GM21447 (cell line): ENCODE data around the gene SH2D6.
"Not testable (repeated sequence)": the region's sequence is repeated elsewhere in the genome, so short reads cannot be mapped to it uniquely, and the experiment has no call there.

Experiments used
- ATAC-seq: cut with Tn5 transposase; IDR thresholded peaks from one replicate; pipeline ENCODE4 v1.9.1; 2021; ENCODE audit not compliant: unreplicated experiment

Gene SH2D6

GRCh38 chr2:85439025-85439472, 20.5 kb downstream of the SH2D6 start:
- ATAC-seq = no peak

- ATAC-seq = not testable (repeated sequence)
These were observed 21.1 kb downstream of the SH2D6 start for GRCh38 chr2:85439569-85439968.

- no peak for ATAC-seq
These were observed 21.5 kb downstream of the SH2D6 start for GRCh38 chr2:85439986-85440385.

GRCh38 chr2:85440729-85441128, 22.2 kb downstream of the SH2D6 start:
- ATAC-seq = no peak

GRCh38 chr2:85441864-85442263, 23.4 kb downstream of the SH2D6 start:
- ATAC-seq = no peak

GRCh38 chr2:85444629-85445172, 26.2 kb downstream of the SH2D6 start:
- no peak for ATAC-seq

- no peak for ATAC-seq
These were observed 27.1 kb downstream of the SH2D6 start for GRCh38 chr2:85445316-85446295.

GRCh38 chr2:85446296-85447221, 28.0 kb downstream of the SH2D6 start:
- no peak for ATAC-seq

- ATAC-seq = no peak
These were observed 28.7 kb downstream of the SH2D6 start for GRCh38 chr2:85447222-85447585.

- no peak for ATAC-seq
These were observed 30.1 kb downstream of the SH2D6 start for GRCh38 chr2:85448461-85449213.

GRCh38 chr2:85449214-85449588, 30.7 kb downstream of the SH2D6 start:
- ATAC-seq = no peak

GRCh38 chr2:85452237-85452636, 33.7 kb downstream of the SH2D6 start:
- no peak for ATAC-seq

GRCh38 chr2:85453571-85453970, 35.1 kb downstream of the SH2D6 start:
- no peak for ATAC-seq

GRCh38 chr2:85455552-85456090, 37.1 kb downstream of the SH2D6 start:
- ATAC-seq = no peak

GRCh38 chr2:85457043-85457442, 38.5 kb downstream of the SH2D6 start:
- ATAC-seq = no peak

- no peak for ATAC-seq
These were observed 39.4 kb downstream of the SH2D6 start for GRCh38 chr2:85457877-85458316.

- no peak for ATAC-seq
These were observed 40.4 kb downstream of the SH2D6 start for GRCh38 chr2:85458601-85459563.

GRCh38 chr2:85459771-85460170, 41.3 kb downstream of the SH2D6 start:
- no peak for ATAC-seq

GRCh38 chr2:85462322-85462721, 43.8 kb downstream of the SH2D6 start:
- no peak for ATAC-seq
